HepG2 (cell line): ENCODE measurements around the gene JAK1. TPM values are rescaled to one million over a fixed set of nuclear protein-coding genes. Genes with fewer than 3 reads are reported as not detected.

Source experiments
- ATAC-seq: fragments of 200-7000 bp; cut with Tn5 transposase; 3 replicates; pipeline ENCODE4 v1.9.1; 2020; ENCODE audit warnings: mild to moderate bottlenecking, moderate library complexity
- BruUV-seq: library from RNA; stranded (reverse); fragments of 400-500 nt; replicated peaks from 2 replicates; lab custom pipeline; 2021; lab: Mats Ljungman, UMichigan
- CTCF ChIA-PET: fragments of 300-600 bp; formaldehyde crosslinking; extraction: SDS; loops from one replicate; lab custom pipeline; 2021; ENCODE audit warnings: low total read pairs, inconsistent platforms, low intra/inter-chr PET ratio; lab: Yijun Ruan, JAX
- POLR2A ChIA-PET: fragments of 350-600 bp; sonication (Branson Sonifier 250); formaldehyde crosslinking; loops from one replicate; lab custom pipeline; 2020; ENCODE audit warnings: antibody characterized with exemption, inconsistent platforms; lab: Yijun Ruan, JAX
- DNase-seq: peaks from one replicate; pipeline ENCODE4 v3.0.0-alpha.2; 2015; ENCODE audit warnings: low spot score
- FAIRE-seq: peaks from 3 replicates; lab custom pipeline; 2011; peaks lifted over from hg19 to GRCh38; lab: Jason Lieb, UNC
- H2AFZ ChIP-seq: one replicate; pipeline ENCODE4 v1.6.1; 2011; ENCODE audit warnings: low read length, inconsistent platforms
- H3K27ac ChIP-seq: fragments of 300-600 bp; 3 replicates; pipeline ENCODE4 v1.8.0; 2011; ENCODE audit warnings: mixed run types, mild to moderate bottlenecking, mixed read lengths, low read length, inconsistent platforms; ENCODE audit not compliant: insufficient read depth; ENCODE audit errors: extremely low read length
- H3K27me3 ChIP-seq, 2 experiments: fragments of 200-600 bp in 1 of 2; 2 replicates in 1 of 2; 3 replicates in 1 of 2; pipeline versions ENCODE4 v1.6.0 to v1.8.0; 2011; ENCODE audit warnings: low read length in 2 of 2, mild to moderate bottlenecking in 2 of 2, moderate library complexity in 2 of 2, inconsistent platforms in 1 of 2; ENCODE audit not compliant: insufficient read depth in 2 of 2, control insufficient read depth in 1 of 2
- H3K36me3 ChIP-seq, 2 experiments: fragments of 200-600 bp in 1 of 2; replicated peaks in 1 of 2; 2 replicates in 1 of 2; 3 replicates in 1 of 2; pipeline versions ENCODE4 v1.5.1 to v1.8.0; 2011; ENCODE audit warnings: low read length in 2 of 2, inconsistent platforms in 1 of 2; ENCODE audit not compliant: insufficient read depth in 2 of 2, control insufficient read depth in 1 of 2
- H3K4me1 ChIP-seq: 2 replicates; pipeline ENCODE4 v1.5.1; 2012; ENCODE audit warnings: low read length, inconsistent platforms; ENCODE audit not compliant: insufficient read depth
- H3K4me2 ChIP-seq: 2 replicates; pipeline ENCODE4 v1.6.0; 2011; ENCODE audit warnings: low read depth, low read length, inconsistent platforms
- H3K4me3 ChIP-seq, 3 experiments: fragments of 200-600 bp in 1 of 3; sonication (generic), shearing (Covaris generic) in 1 of 3; replicated peaks in 1 of 3; 2 replicates each; pipeline ENCODE4 v1.5.1; 2011 to 2016; ENCODE audit warnings: low read length in 3 of 3, inconsistent platforms in 2 of 3, low read depth in 2 of 3, mild to moderate bottlenecking in 2 of 3, control low read depth in 1 of 3, mixed read lengths in 1 of 3; ENCODE audit not compliant: insufficient read depth in 1 of 3
- H3K79me2 ChIP-seq: one replicate; pipeline ENCODE4 v1.6.1; 2011; ENCODE audit warnings: low read length, inconsistent platforms; ENCODE audit not compliant: insufficient read depth
- H3K9ac ChIP-seq: 2 replicates; pipeline ENCODE4 v1.6.0; 2011; ENCODE audit warnings: mild to moderate bottlenecking, low read depth, low read length, inconsistent platforms; ENCODE audit not compliant: insufficient read depth
- H3K9me3 ChIP-seq: 2 replicates; pipeline ENCODE4 v1.5.1; 2012; ENCODE audit warnings: mild to moderate bottlenecking, low read length
- H4K20me1 ChIP-seq: 2 replicates; pipeline ENCODE4 v1.6.0; 2011; ENCODE audit warnings: inconsistent platforms, mild to moderate bottlenecking, low read length, moderate library complexity; ENCODE audit not compliant: insufficient read depth
- ETV6 ChIP-seq: sonication (generic); formaldehyde crosslinking; conservative IDR thresholded peaks from 2 replicates; pipeline ENCODE4 v1.4.0; 2020; ENCODE audit warnings: missing genetic modification reagents
- GATAD2A ChIP-seq: IDR thresholded peaks from 2 replicates; pipeline ENCODE4 v1.6.1; 2016
- GRHL1 ChIP-seq: sonication (generic); formaldehyde crosslinking; conservative IDR thresholded peaks from 2 replicates; pipeline ENCODE4 v1.8.0; 2022; ENCODE audit warnings: missing genetic modification reagents
- MIER2 ChIP-seq: IDR thresholded peaks from 2 replicates; pipeline ENCODE4 v1.6.1; 2016; ENCODE audit warnings: missing biosample characterization, missing genetic modification reagents
- PLRG1 ChIP-seq: fragments of 450-650 bp; conservative IDR thresholded peaks from 2 replicates; pipeline ENCODE4 v1.6.1; 2016
- TGIF2 ChIP-seq: IDR thresholded peaks from 2 replicates; pipeline ENCODE4 v1.6.1; 2016; ENCODE audit warnings: control low read depth, missing compliant biosample characterization
- TRIM22 ChIP-seq: fragments of 450-650 bp; IDR thresholded peaks from 2 replicates; pipeline ENCODE4 v1.6.1; 2017
- ZNF331 ChIP-seq: sonication (generic); formaldehyde crosslinking; IDR thresholded peaks from 2 replicates; pipeline ENCODE4 v1.4.0; 2020; ENCODE audit warnings: missing genetic modification reagents
- ZNF549 ChIP-seq: sonication (generic); formaldehyde crosslinking; IDR thresholded peaks from 2 replicates; pipeline ENCODE4 v1.5.0; 2020; ENCODE audit warnings: missing genetic modification reagents
- ZNF674 ChIP-seq: sonication (generic); formaldehyde crosslinking; IDR thresholded peaks from 2 replicates; pipeline ENCODE4 v1.5.0; 2020; ENCODE audit warnings: low read depth, mild to moderate bottlenecking, missing genetic modification reagents
- ZNF724P ChIP-seq: sonication (generic); formaldehyde crosslinking; IDR thresholded peaks from 2 replicates; pipeline ENCODE4 v1.8.0; 2022; ENCODE audit warnings: missing genetic modification reagents, borderline replicate concordance
- ZNF777 ChIP-seq: sonication (generic); formaldehyde crosslinking; IDR thresholded peaks from 2 replicates; pipeline ENCODE4 v1.4.0; 2020; ENCODE audit warnings: missing genetic modification reagents
- ZUFSP ChIP-seq: sonication (generic); formaldehyde crosslinking; IDR thresholded peaks from 2 replicates; pipeline ENCODE4 v1.9.0; 2021; ENCODE audit warnings: missing genetic modification reagents, mild to moderate bottlenecking, borderline replicate concordance
- ZZZ3 ChIP-seq: sonication (generic); formaldehyde crosslinking; IDR thresholded peaks from 2 replicates; pipeline ENCODE4 v1.4.0; 2020; ENCODE audit warnings: missing genetic modification reagents, mild to moderate bottlenecking, borderline replicate concordance
- WGBS: methylation state at CpG from one replicate; pipeline ENCODE4 v1.1.6; 2017; ENCODE audit warnings: low lambda C conversion rate; 5-methylcytosine and 5-hydroxymethylcytosine counted together
- in situ Hi-C: cut with HindIII; loops from 2 replicates; pipeline ENCODE4 v1.10.0; 2017; ENCODE audit warnings: low pct_unique_long_range_greater_than_20kb; ENCODE audit not compliant: extremely low pct_ligation_motif_present
- intact Hi-C: fragments of 100-400 bp; cut with micrococcal nuclease; formaldehyde crosslinking; loops from one replicate; pipeline ENCODE4 v1.10.0; 2022; ENCODE audit not compliant: unreplicated experiment
- polyA plus RNA-seq, 8 experiments: library from polyadenylated mRNA; depleted of rRNA in 3 of 8; stranded (reverse) in 7 of 8; unstranded in 1 of 8; fragments of >200 nt; fragmentation: Illumina TruSeq in 4 of 8; extraction: Trizol in 4 of 8; gene quantifications; 2 replicates each; pipeline versions ENCODE4 v1.2.1 to v1.2.3, GENCODE V29; 2011 to 2016; ENCODE audit warnings: low read depth in 4 of 8, missing spikeins in 1 of 8, mixed read lengths in 1 of 8; ENCODE audit not compliant: insufficient read depth in 1 of 8
- total RNA-seq, 5 experiments: library from RNA; depleted of rRNA; stranded (reverse); fragments of >200 nt; fragmentation: Illumina TruSeq; extraction: Trizol; gene quantifications; 2 replicates each; pipeline ENCODE4 v1.2.3, GENCODE V29; 2016; ENCODE audit warnings: low read depth in 1 of 5

JAK1 gene
- total and polyA plus RNA-seq, 2 of the 13 experiments (the other 11 are each of a cell fraction or from before 2014, with no cell fraction given) = 23.9 to 42.4 TPM

- Histone ChIP-seq H3K79me2 (peaks cover 54% of the 10 kb centered on the region), H3K9me3 (no peaks in the 10 kb centered on the region), H3K4me1 (peaks cover 45% of the 10 kb centered on the region), H3K27me3 (no peaks in the 10 kb centered on the region), H3K4me2 (no peak overlapping the region), H3K4me3 (no peak overlapping the region), H2AFZ (no peak overlapping the region), H3K36me3 (no peaks in the 10 kb centered on the region)
- in situ Hi-C loops = no loop called here
- no peak for FAIRE-seq
- DNase-seq = no peak
- intact Hi-C loops = no loop called here
- ChIA-PET CTCF (no interaction called here), POLR2A (no interaction called here)
- WGBS = 100% methylated on average over 2 of the region's 2 CpGs
- ATAC-seq = no peak
- TF ChIP-seq ZNF724P (CRISPR knock-in tag) (no peak), GRHL1 (no peak)
- TF ChIP-seq, all 625 proteins: peak for 0
- Histone ChIP-seq H4K20me1 (0 out of 2 replicates have a peak, but pooled peaks cover 7% of the 10 kb centered on the region), H3K9ac (no peak overlapping the region), H3K27ac (no peak overlapping the region)
- no TSS peak for BruUV-seq
Measured at GRCh38 chr1:64900916-64901315, 65.4 kb downstream of the JAK1 start.

DNA sequence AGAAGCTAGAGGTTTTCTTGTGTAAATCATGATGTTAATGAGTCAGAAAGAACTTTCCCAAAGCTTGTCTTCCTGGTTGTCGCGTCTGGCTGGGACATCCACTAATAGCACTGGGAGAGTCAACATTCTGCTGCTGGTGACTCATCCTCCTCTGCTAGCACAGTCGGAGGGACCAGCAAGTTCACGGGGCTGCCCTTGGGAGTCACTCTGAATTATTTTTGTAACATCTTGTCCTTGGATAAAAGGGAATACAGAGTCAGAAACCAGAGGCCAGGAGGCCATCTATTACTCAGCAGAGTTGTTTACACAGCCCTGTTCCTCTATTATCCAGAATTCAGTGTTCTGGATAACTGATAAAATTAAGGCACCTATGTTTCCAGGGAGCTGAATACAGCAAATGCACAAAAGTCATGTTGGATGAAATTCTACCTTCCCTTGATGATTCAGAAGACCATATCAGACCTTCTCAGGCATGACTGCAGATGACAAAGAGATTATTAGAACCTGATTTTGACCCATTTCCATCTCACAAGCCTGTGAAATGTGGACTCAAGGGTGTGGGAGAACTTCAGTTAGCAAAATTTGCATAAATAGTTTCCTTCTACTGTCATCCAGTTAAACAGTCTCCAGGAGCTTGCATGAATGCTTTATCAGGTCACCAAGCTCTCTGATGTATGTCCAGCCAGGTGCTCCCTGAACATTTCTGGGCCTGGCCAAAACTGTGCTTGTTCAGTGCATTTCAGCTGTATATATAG is 68.1 kb downstream of the JAK1 start:
- DNase-seq (peak; percentile 91), ATAC-seq (peak; percentile 99), FAIRE-seq (peak; percentile 90)
- intact Hi-C loops = loop anchor here (2.0 to 5.0 kb wide), 2 partner anchors 19 to 69 kb away; partner anchors contain the start of gene JAK1
- Histone ChIP-seq H2AFZ (no peak overlapping the region), H3K79me2 (peaks cover 46% of the 10 kb centered on the region), H3K9ac (peak overlapping the region; percentile 7; the same call in 1 of the 2 replicates), H3K9me3 (no peaks in the 10 kb centered on the region), H3K36me3 (no peaks in the 10 kb centered on the region), H3K4me1 (peaks cover 48% of the 10 kb centered on the region), H3K27me3 (no peaks in the 10 kb centered on the region), H4K20me1 (0 out of 2 replicates have a peak, but pooled peaks cover 7% of the 10 kb centered on the region), H3K4me3 (no peak overlapping the region; a peak in 2 of 6 replicates), H3K27ac (peak overlapping the region; percentile 55), H3K4me2 (peak overlapping the region; percentile 46)
- 0% methylated on average over 4 of the region's 4 CpGs for WGBS
- in situ Hi-C loops = loop anchor here (10.0 kb wide), 1 partner anchor 67 kb away; the partner anchor contains the start of gene JAK1
- ChIA-PET POLR2A (interaction anchor here (0.6 to 1.7 kb wide), 8 partner anchors 8 to 84 kb away, joined by 3 to 13 read pairs (median 4); partner anchors contain the start of gene JAK1), CTCF (no interaction called here)
- BruUV-seq = TSS peak; percentile 55
- peak; percentile 83 for TF ChIP-seq GATAD2A (CRISPR knock-in tag)
- TF ChIP-seq TRIM22 = no peak
- TF ChIP-seq PLRG1 = no peak
- no peak for TF ChIP-seq ETV6 (CRISPR knock-in tag)
- no peak for TF ChIP-seq ZNF331 (CRISPR knock-in tag)
- TF ChIP-seq ZNF674 (CRISPR knock-in tag) = no peak
- TF ChIP-seq ZNF777 (CRISPR knock-in tag) = no peak
- TF ChIP-seq TGIF2 (CRISPR knock-in tag) = no peak
- TF ChIP-seq ZZZ3 (CRISPR knock-in tag) = no peak
- TF ChIP-seq MIER2 (CRISPR knock-in tag) = no peak
- TF ChIP-seq ZUFSP = no peak
- no peak for TF ChIP-seq ZNF549 (CRISPR knock-in tag)
